Caki2 (cell line): ENCODE measurements around the gene DISP1. TPM values are rescaled to one million over a fixed set of nuclear protein-coding genes. Genes with fewer than 3 reads are reported as not detected.
A peak's percentile ranks its signal among the peaks of the same experiment; 100 is the strongest.
"Not testable (repeated sequence)": the region's sequence is repeated elsewhere in the genome, so short reads cannot be mapped to it uniquely, and the experiment has no call there.

Experiments used
- DNase-seq: peaks from one replicate; pipeline ENCODE4 v3.0.0-alpha.2; 2015; ENCODE audit warnings: low read depth
- in situ Hi-C: cut with HindIII; loops from 2 replicates; pipeline ENCODE4 v1.10.0; 2016; ENCODE audit warnings: low sequenced_read_pairs, low pct_unique_long_range_greater_than_20kb, mixed read lengths
- total RNA-seq: library from RNA; depleted of rRNA; stranded (reverse); fragments of >200 nt; shearing (Covaris generic); gene quantifications from 2 replicates; pipeline ENCODE4 v1.2.3, GENCODE V29; 2014; ENCODE audit warnings: low replicate concordance; rRNA removed

Gene DISP1
- total RNA-seq, 1 experiment from 2014 or later: 6.8 TPM

- no peak for DNase-seq
- in situ Hi-C loops: no loop called here
Measured at GRCh38 chr1:222833356-222833876, 18.6 kb downstream of the DISP1 start.

- DNase-seq: peak; percentile 72
- in situ Hi-C loops: no loop called here
Measured at GRCh38 chr1:222843469-222844410, 28.9 kb downstream of the DISP1 start.

- in situ Hi-C loops: no loop called here
- no peak for DNase-seq
Measured at GRCh38 chr1:222844411-222844779, 29.6 kb downstream of the DISP1 start.

GRCh38 chr1:222845763-222846162 lies 30.9 kb downstream of the DISP1 start:
- no peak for DNase-seq
- in situ Hi-C loops: no loop called here

GRCh38 chr1:222850550-222850949 lies 35.7 kb downstream of the DISP1 start:
- in situ Hi-C loops, DNase-seq: not testable (repeated sequence)

GRCh38 chr1:222852326-222852725 lies 37.5 kb downstream of the DISP1 start:
- in situ Hi-C loops: no loop called here
- no peak for DNase-seq

- in situ Hi-C loops: no loop called here
- no peak for DNase-seq
Measured at GRCh38 chr1:222861062-222861461, 46.2 kb downstream of the DISP1 start.

Other genes with a start within 250 kb of the DISP1 start
- 10.6 and 12.2 TPM in 2 replicates for gene TAF1A, start 225.1 kb upstream of the DISP1 start, total RNA-seq
- gene MIA3, start 196.9 kb upstream of the DISP1 start, total RNA-seq: 19.1 and 25.5 TPM in 2 replicates
- gene AIDA, start 102.5 kb upstream of the DISP1 start, total RNA-seq: 28.8 and 37.5 TPM in 2 replicates
- 51.7 and 65.9 TPM in 2 replicates for gene BROX, start 102.5 kb upstream of the DISP1 start, total RNA-seq
- gene FAM177B, start 77.8 kb upstream of the DISP1 start, total RNA-seq: 1.4 TPM in 1 of 2 replicates, not detected in the other